ENCODE measurements around the gene FRMD5. TPM values are rescaled to one million over a fixed set of nuclear protein-coding genes. Genes with fewer than 3 reads are reported as not detected.

Gene FRMD5
- total RNA-seq, 1 experiment from 2014 or later = 9.7 TPM

GRCh38 chr15:44093836-44094235 is 101.2 kb downstream of the FRMD5 start:
- DNase-seq (ENCODE audit: low read depth) = no peak

- DNase-seq (ENCODE audit: low read depth) = peak; percentile 73
Observed at GRCh38 chr15:44092221-44092620, 102.8 kb downstream of the FRMD5 start.

GRCh38 chr15:44087578-44088465 is 107.2 kb downstream of the FRMD5 start:
- peak; percentile 88 for DNase-seq (ENCODE audit: low read depth)

GRCh38 chr15:44084770-44085169 is 110.3 kb downstream of the FRMD5 start:
- peak; percentile 42 for DNase-seq (ENCODE audit: low read depth)

DNA sequence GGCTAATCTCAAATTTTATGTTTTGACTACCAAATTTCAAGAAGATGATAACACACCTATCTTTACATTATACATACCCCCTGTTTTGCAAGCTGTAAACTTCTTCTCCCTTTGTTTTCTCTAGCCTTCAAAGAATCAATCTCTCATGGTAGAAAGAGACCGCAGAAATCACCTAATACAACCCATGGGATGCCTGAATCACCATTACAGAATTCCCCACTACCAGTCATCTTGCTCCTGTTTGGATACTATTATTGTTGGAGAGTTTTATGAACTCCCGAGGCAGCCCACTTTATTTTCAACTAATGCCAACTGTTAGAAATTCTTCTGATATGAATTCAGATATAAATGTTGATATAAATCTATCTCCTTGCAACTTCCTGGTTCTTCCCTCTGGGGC is 110.9 kb downstream of the FRMD5 start:
- no peak for DNase-seq (ENCODE audit: low read depth)

GRCh38 chr15:44082558-44083157 is 112.4 kb downstream of the FRMD5 start:
- DNase-seq (ENCODE audit: low read depth) = no peak

DNA sequence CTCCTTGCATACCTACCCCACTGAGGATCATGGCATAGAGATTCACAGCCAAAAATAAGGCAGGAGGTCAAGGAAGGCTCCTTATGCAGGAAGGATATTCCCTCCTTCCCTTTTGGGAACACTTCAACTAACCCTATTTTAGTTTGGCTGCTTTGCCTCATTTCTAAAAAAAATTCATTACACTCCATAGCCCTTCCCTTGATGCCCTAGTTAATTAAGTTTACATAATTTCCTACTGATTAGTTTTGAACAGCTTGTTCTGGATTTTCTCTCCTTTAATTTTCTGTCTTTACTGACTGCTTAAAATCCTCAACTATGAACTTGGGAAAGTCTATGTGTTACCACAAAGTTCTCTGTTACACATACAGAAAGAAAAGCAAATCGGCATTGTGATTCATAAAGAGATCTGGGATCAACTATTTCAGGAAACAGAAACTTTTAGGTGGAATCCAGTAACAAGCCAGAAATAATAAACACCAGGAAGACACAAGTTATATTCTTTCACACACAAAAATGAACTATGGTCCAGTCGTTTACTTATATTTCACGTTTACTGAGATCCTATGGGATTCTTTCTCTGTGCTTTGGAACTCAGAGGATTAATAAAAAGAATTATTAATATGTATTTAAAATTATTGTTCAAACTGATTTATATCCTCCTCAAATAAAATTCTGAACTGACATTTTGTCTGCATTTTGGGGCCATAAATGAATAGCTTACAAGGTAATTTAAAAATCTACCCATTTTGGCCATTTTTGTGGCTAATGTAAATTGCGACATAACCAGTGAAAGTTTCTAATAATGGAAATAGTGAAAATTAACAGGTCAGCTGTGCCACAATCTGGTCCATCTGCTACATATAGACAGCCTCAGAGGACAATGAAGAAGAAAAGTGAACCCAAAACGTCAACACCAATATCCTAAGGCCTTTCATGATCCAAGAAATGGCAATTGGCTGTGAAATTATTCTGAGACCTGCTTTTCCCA is 113.8 kb downstream of the FRMD5 start:
- peak; percentile 61 for DNase-seq (ENCODE audit: low read depth)

- peak; percentile 83 for DNase-seq (ENCODE audit: low read depth)
Observed at GRCh38 chr15:44075535-44075934, 119.5 kb downstream of the FRMD5 start.

DNA sequence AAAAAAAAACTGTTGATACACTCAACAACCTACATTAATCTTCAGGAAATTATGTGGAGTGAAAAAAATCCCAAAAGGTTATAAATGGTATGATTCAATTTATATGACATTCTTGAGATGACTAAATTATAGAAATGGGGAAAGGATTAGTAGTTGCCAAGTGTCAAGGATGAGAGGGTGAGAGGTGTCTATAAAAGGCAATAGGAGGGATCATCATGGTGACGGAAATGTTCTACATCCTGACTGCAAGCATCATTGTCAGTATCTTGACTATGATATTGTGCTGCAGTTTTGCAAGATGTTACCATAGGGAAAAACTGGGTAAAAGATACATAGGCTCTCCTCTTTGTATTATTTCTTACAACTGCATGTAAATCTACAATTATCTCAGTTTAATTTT is 125.6 kb downstream of the FRMD5 start:
- DNase-seq (ENCODE audit: low read depth) = no peak

- DNase-seq (ENCODE audit: low read depth) = no peak
Observed at GRCh38 chr15:44068347-44068746, 126.7 kb downstream of the FRMD5 start.

- DNase-seq (ENCODE audit: low read depth) = peak; percentile 79
Observed at GRCh38 chr15:44066211-44066827, 128.8 kb downstream of the FRMD5 start.

DNA sequence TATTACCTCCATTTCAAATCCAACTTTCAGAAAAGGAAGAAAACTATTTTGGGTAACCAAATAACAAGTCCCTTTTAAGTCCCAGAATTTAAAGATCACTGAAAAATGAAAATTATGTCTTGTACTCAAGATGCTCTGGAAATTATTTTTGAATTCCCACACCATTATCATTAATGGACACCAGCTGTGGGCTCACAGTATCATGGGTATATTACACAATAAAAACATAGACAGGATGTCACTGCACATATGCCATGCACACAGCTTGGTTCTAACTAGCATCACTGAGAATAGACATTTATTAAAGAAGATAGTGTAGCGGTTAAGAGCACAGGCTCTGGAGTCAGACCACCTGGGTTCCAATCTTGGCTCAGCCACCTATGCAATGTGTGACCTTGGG is 130.4 kb downstream of the FRMD5 start:
- DNase-seq (ENCODE audit: low read depth) = no peak

GRCh38 chr15:44058126-44058525 is 136.9 kb downstream of the FRMD5 start:
- DNase-seq (ENCODE audit: low read depth) = no peak

GRCh38 chr15:44045661-44046060 is 149.4 kb downstream of the FRMD5 start:
- no peak for DNase-seq (ENCODE audit: low read depth)

- no peak for DNase-seq (ENCODE audit: low read depth)
Observed at GRCh38 chr15:44045217-44045616, 149.9 kb downstream of the FRMD5 start.

DNA sequence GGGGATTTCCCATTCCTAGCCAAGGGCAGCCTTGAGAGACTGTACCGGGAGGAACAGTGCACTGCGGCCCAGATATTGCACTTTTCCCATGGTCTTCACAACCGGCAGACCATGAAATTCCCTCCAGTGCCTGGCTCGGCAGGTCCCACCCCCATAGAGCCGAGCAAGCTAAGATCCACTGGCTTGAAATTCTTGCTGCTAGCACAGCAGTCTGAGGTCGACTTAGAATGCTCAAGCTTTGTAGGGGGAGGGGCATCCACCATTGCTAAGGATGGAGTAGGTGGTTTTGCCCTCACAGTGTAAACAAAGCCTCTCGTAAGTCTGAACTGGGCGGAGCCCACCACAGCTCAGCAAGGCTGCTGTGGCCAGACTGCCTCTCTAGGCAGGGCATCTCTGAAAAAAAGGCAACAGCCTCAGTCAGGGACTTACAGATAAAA is 156.3 kb downstream of the FRMD5 start:
- DNase-seq (ENCODE audit: low read depth) = peak; percentile 20

GRCh38 chr15:44035781-44036699 is 159.0 kb downstream of the FRMD5 start:
- DNase-seq (ENCODE audit: low read depth) = peak; percentile 47

- DNase-seq (ENCODE audit: low read depth) = peak; percentile 79
Observed at GRCh38 chr15:44034933-44035624, 160.0 kb downstream of the FRMD5 start.

GRCh38 chr15:44034334-44034733 is 160.7 kb downstream of the FRMD5 start:
- DNase-seq (ENCODE audit: low read depth) = no peak

- peak; percentile 88 for DNase-seq (ENCODE audit: low read depth)
Observed at GRCh38 chr15:44033894-44034293, 161.2 kb downstream of the FRMD5 start.

Data from M059J (cell line).